NCI-H128 (cell line): ENCODE data around the gene NT5C3B.
"Not testable (repeated sequence)": the region's sequence is repeated elsewhere in the genome, so short reads cannot be mapped to it uniquely, and the experiment has no call there.

Experiments
- DNase-seq: peaks from one replicate; lab custom pipeline; 2025; ENCODE audit not compliant: unreplicated experiment; lab: John Stamatoyannopoulos, UW

Gene NT5C3B

GRCh38 chr17:41835800-41836549 lies at the start of gene NT5C3B:
Gene NT5C3B, minus strand, starts transcription at chr17:41836232. Its CDS starts 39 bp downstream, at chr17:41836193.
- DNase-seq = no peak

GRCh38 chr17:41885733-41886132 lies 49.7 kb upstream of the NT5C3B start:
- DNase-seq = no peak

GRCh38 chr17:41882756-41883155 lies 46.7 kb upstream of the NT5C3B start:
- no peak for DNase-seq

GRCh38 chr17:41880130-41880529 lies 44.1 kb upstream of the NT5C3B start:
- DNase-seq = no peak

GRCh38 chr17:41874293-41874670 lies 38.2 kb upstream of the NT5C3B start:
- DNase-seq = not testable (repeated sequence)

- DNase-seq = no peak
Observed at GRCh38 chr17:41873559-41874292, 37.7 kb upstream of the NT5C3B start.

GRCh38 chr17:41871789-41872188 lies 35.8 kb upstream of the NT5C3B start:
- DNase-seq = no peak

- no peak for DNase-seq
Observed at GRCh38 chr17:41870627-41871026, 34.6 kb upstream of the NT5C3B start.

- no peak for DNase-seq
Observed at GRCh38 chr17:41870097-41870496, 34.1 kb upstream of the NT5C3B start.

- DNase-seq = no peak
Observed at GRCh38 chr17:41869426-41869825, 33.4 kb upstream of the NT5C3B start.

- DNase-seq = no peak
Observed at GRCh38 chr17:41868568-41868967, 32.5 kb upstream of the NT5C3B start.

- DNase-seq = no peak
Observed at GRCh38 chr17:41865596-41865893, 29.5 kb upstream of the NT5C3B start.

GRCh38 chr17:41864836-41865595 lies 29.0 kb upstream of the NT5C3B start, which contains the start of gene KLHL11:
Gene KLHL11, minus strand, starts transcription at chr17:41865423. Its CDS starts 53 bp downstream, at chr17:41865370.
- peak; percentile 71 for DNase-seq

- peak; percentile 4 for DNase-seq
Observed at GRCh38 chr17:41864498-41864835, 28.4 kb upstream of the NT5C3B start.

GRCh38 chr17:41863074-41863848 lies 27.2 kb upstream of the NT5C3B start:
- DNase-seq = no peak

GRCh38 chr17:41860254-41860931 lies 24.4 kb upstream of the NT5C3B start:
- DNase-seq = no peak

- not testable (repeated sequence) for DNase-seq
Observed at GRCh38 chr17:41851382-41851781, 15.3 kb upstream of the NT5C3B start.

GRCh38 chr17:41849251-41849990 lies 13.4 kb upstream of the NT5C3B start:
- DNase-seq = no peak

- DNase-seq = no peak
Observed at GRCh38 chr17:41848788-41849187, 12.8 kb upstream of the NT5C3B start.

- DNase-seq = no peak
Observed at GRCh38 chr17:41844971-41845370, 8.9 kb upstream of the NT5C3B start.
